DMS 273 (cell line): Measurements from ENCODE around the gene HOXA13.

Experiments used
- DNase-seq: peaks from one replicate; lab custom pipeline; 2025; ENCODE audit not compliant: unreplicated experiment; lab: John Stamatoyannopoulos, UW

HOXA13 gene

DNA sequence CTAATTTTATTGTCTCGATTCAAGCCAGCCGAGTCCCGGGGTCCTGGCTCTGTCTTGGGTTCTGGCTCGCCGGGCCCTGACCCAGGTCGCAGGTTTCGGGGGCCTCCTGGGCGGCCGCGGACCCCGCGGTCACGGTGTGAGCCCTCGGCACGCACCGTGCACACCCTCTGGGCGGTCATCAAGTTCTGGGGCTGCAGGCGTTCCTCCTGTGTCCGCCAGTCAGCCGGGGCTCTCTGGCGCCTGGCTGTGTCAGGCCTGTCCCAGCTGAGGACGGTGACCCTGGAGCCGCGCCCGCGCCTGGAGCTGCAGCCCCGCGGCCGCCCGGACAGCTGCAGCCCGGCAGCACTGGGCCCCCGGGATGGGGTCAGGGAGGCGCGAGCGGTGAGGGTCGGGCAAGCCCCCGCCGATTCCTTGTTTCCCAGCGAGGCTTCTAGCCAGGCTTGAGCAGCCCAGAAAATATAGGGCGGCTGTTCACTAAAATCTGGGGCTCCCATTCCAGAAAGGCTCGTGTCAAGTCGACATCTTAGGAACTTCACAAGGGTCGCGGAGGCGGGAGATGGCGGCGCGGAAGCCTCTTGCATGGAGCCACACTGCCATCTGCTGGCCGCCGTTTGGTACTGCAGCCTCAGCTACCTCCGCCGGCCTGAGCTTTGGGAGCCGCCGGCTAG is 39.2 kb downstream of the HOXA13 start:
- peak; percentile 96 for DNase-seq

DNA sequence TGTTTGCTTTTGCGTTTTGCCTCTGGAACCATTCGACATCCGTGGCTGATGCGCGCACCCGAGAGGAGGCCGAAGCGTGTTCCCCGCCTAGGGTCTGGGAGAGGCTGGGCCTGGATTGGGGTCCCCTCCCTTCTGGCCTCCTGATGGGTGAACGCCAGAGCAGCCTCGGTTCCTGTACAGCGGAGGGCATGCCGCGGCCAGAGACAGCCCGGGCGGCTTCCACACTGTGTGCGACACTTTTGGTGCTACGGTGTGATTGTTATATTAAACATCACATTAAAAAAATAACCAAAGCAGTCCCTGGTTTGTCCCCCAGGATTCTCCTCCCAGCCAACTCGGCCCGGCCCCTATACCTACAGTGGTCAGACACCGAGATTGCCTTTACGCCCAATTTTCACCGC is 39.7 kb downstream of the HOXA13 start:
- DNase-seq, result no peak

DNA sequence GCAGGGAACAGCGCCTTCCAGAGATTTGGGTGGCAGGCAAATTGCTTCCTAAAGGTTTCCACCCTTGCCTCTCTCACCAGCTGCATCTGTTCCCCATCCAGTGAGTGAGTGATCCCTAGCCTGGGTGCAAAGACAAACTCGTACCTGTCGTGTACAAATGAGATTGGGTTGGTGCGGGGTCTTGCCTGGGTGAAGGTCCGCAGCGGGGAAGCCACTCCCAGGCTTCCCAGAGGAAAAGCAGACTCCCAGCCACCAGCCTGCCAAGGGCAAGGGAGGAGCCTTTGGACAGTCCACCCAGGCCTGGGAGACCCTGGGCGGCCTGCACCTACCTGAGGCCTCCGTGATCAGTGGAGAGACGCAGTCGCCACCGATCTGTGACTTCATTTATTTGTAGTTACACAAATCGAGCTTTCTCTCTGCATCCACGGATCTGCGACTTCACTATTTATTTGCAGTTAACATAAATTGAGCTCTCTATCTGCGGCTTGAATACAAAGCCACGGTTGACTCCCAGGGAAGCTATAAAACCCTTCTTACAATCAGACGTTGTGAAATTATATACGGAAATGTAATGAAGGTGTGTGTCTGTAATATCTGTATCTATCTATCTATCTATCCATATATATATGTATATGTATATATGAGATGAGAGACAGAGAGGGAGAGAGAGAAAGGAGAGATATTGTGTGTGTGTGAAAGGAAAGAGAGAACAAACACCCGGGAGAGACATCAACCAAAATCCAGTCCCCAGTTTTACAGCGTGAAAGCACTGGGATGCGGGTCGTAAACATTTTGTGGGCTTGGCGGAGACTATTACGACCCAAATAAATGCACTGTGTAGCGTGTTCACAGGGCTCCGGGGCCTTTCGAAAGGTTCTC is 40.4 kb downstream of the HOXA13 start:
- no peak for DNase-seq

DNA sequence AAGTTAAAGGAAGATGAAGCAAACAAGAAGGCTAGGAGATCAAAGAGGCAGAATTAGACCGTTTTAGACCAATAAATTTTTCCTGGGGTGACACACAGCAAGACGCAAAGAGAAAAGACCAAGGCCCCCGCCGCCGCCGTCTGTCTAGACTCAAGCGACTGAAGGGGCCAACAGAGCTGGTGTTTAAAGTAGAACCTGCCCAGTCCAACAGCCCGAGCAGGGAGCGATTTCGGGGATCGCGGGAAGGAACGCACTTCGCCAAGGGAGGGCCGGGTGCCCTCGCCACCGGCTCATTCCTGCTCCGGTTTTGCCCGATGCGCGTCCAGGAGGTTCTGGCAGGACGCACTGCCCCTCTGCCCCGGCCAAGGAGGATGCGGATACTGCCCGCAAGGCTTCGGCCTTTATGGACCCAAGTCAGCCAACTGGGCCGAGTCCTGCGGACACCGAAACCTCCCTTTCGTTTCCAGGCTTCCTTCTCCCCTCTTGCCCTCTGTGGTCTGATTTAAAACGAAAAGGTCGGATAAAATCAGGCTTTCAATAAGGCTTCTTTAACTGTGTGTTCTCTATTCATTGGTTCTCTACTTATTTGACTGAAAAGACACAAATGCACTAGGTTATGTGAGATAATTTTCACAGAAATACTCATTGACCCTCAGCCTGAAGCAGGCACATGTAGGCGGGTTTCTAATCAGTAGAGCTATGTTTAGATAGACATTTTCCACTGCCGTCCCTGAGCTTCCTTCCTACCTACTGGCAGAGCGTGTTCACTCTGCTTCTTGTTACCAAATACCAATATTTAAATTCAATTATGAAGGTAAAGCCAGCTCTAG is 41.2 kb downstream of the HOXA13 start:
- no peak for DNase-seq

DNA sequence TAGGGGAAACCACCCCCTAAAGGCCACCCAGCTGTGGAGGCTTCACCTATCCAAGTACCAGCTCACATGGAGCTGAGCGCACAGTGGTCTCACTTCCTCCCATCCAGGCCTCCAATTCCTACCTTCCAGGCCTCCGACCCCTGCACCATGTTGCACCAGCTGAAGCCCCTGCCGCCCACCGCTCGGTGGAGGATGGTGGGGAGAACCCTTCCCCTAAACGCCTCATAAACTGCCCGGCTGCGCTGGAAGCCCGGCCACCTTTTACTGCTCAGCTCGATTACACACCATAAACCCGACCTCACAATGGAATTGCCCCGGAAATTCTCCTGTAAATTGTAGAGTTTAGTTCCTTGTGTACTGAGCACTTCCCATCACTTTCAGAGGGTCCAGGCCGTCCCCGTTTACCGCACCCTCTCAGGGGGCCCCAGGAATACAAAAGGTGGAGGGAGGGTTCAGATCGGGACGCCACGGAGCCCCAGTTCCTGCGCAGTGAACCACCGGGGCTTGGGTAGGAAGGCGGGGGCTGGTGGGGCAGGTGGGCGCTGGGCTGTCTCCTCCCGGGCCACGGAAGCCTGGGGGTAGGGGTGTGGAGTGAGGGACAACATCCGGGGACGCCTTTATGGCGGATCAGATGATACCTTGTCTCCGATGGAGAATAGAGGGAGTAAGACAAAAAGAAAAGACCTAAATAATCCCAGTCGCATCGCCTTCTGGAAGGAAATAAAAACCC is 42.0 kb downstream of the HOXA13 start:
- no peak for DNase-seq

DNA sequence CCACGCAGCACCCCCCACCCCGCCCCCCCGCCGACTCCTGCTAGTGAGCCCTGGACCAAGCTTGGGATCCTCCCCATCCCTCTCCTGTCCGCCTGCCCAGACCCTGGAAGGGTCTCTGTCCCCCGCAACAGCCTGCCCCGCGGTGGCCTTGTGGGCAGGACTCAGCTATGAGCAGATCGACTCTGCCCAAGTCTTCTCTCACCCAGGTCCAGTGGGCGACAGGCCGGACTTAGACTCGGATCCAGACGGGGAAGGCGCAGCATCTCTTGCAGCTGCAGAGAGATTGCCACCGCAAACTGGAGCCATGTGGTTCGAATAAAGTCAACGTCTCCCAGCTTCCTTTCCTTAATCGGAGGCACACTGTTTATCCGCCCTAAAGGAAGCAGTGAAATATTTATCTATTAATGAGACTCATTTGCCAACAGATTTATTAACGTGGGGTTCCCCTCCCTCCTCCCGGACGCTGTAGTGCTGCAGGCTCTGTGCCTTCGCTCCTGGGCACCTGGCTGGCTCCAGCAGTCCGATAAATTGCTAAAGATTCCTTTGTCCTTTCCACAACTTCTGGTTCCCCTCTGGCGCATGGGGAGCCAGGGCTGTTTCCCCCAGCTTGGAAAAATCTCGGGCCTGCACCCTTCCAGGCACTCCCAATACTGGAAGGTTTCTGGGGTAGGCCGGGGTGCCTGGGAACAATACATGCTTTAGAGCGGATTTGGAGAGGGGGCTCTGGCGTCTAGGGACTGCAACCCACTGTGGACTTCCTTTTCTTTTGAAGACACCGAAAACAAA is 42.8 kb downstream of the HOXA13 start:
- DNase-seq, result peak; percentile 66

DNA sequence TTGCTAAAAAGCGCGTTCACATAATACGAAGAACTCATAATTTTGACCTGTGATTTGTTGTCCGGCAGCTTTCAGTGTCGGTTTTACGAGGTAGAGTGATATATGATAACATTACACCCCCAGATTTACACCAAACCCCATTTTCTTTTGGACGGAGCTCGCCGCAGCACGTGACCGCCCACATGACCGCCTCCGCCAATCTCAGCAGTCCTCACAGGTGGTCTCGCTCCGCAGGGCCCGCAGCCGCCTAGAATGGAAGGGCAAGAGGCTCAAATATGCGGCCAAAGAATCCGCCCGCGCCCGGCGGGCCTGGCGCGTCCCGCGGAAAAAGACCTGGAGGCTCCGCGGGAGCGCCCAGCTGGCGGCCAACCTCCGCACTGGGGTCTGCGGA is 43.4 kb downstream of the HOXA13 start, which contains the start of gene HOXA7:
TSS of gene HOXA7 (minus strand) at position 168 of the 391 bp plus-strand sequence. CDS start at position 38, 130 bp downstream.
- peak; percentile 95 for DNase-seq

DNA sequence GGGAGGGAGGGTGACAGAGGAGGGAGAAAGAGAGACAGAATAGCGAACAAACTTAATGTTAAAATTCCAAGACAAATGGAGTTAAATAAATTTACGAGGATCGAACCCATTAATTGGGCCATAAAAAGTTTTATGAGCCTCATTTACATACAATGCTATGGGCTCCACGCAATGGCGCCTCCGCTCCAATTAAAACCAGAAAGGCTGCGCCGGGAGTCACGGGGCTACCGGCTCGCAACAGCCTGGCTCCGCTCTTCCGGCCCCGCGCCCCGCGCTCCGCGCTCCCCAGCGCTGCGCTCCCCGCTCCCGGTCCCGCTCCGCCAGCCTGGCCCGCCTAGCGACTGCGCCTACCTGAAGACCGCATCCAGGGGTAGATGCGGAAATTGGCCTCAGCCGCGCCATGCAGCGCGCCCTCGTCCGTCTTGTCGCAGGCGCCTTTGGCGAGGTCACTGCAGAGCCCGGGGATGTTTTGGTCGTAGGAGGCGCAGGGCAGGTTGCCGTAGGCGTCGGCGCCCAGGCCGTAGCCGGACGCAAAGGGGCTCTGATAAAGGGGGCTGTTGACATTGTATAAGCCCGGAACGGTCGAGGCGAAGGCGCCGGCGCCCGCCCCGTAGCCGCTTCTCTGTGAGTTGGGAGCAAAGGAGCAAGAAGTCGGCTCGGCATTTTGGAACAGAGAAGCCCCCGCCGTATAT is 43.9 kb downstream of the HOXA13 start:
- peak; percentile 84 for DNase-seq

DNA sequence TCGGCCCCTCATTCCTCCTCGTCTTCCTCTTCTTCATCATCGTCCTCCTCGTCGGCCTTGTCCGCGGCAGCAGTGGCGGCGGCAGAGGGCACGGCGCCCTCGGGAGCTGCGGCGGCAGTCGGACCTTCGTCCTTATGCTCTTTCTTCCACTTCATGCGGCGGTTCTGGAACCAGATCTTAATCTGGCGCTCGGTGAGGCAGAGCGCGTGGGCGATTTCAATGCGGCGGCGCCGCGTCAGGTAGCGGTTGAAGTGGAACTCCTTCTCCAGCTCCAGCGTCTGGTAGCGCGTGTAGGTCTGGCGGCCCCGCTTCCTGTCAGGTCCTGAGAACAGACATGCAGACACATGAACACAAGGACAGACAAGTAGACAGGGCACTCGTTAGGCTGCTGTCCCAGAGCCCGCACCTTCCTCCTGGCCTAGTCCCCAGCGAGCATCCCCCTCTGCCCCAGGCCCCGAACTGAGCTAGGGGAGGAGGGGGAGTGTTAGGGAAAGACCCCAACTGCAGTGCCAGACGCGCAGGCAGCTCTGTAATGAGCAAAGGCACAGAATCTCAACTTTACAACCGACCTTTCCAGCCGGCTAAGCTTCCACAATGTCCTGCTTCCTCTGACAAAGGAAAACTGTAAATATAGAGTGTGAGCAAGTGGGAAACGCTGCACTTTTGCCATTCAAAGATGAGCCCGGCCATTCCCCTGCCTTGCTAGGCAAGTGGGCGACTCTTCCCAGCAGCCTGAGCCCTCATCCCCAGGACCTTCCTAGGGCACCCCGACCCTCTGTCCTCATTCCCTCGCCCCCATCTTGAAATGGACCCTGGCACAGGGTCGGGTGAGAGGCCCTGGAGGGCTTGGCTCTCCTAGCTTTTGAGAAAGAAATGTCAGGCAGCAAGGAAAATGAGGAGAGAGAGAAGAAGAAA is 44.7 kb downstream of the HOXA13 start:
- DNase-seq, result peak; percentile 51

DNA sequence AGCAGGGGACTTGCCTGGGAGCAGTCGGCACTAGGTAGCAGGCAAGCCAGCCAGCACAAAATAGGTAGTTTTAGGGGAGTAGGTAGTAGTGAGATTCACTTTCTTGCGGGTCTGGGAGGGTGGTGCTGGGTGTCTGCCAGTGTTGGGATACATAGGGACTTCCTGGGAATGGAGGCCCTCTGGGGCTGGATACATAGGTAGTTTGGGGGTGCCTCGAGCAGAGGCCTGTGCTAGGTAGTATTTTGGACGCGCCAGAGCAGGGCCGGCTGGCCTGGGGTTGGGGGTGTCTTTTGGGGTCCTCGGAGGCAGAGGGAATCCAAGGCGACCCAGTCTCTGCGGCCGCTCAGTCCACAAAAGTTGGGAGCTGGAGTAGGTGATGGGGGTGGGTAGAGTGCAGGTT is 45.5 kb downstream of the HOXA13 start:
- DNase-seq, result no peak

DNA sequence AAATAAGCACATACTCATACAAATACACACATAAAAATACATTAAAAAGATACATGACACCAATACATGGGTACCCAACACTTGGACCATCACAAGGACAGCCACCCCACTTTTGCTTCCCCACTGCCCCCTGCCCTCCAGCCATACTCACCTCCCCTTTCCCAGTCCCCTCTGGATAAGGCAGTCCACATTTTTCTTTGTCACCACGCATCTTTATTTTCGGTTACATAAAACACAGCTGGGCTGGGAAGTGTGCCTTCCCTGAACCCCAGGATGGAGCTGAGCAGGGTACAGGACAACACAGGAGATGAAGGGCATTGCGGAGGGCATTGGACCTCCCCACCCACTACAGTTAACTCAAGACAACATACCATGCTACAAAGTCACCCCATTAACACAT is 46.4 kb downstream of the HOXA13 start:
- no peak for DNase-seq

DNA sequence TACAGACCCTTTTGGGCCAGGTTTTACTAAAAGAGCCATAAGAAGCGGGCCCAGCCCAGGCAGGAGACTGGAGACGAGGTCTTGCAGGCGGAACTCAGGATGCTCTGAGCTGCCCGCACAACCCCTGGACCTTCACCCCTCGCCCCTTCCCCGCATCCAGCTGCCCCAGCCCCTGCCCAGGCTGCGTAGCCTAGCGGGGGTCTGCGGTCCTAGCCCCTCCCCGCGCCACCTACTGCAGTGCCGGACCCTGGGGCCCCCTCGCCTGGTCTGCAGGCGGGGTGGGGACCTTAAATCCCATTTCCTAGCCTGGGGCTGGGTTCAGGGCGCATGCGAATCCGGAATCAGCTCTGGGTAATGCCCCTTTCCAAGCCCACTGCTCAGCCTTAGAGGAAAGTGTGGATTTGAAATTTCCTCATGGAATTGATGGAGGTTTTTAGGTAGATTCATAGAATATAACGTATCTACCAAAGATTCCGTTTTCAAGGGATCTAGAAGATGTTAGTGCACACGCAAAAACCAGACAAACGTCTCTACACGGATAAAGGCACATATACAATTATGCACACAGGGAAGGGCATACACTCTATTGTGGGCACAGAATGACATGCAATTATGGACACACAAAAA is 47.0 kb downstream of the HOXA13 start:
- DNase-seq, result no peak

DNA sequence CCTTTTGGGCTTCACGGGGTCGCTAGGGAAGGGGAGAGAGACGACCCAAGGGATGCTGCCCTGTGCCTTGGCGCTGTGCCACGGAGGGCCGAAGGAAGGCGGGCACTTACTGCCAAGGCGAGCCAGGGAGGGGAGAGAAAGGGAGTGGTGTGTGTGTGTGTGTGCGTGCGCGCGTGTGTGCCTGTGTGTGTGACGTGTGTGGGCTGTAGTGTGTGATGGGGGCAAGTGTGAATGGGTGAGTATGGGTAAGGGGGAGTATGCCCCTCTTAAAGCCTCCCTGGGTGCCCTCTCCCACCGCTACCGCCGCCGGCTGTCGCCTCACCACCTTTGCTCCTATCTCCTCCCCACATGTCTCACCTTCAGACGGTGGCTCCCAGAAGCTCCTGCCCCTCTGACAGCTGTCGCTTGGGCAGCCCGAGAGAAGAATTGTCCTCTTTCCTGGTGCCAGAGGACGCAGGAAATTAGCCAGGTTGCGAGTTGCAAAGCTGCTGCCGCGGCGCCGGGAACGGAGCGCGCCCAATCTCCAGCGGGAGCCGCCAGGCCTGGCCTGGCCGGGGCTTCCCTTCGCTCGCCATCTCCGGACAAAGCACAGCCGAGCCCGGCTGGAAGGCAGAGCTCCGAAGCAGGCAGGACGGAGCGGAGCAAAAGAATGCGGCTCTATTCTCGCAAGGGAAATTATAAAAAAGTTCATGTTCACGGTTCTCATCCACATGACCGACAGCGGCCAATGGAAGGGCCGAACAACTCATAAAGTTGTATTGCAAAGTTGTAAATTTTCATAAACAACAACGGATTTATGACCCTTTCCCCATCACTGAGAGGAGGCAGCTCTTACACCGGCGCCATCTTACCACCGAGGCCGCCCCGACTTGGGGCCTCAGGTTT is 47.7 kb downstream of the HOXA13 start, which contains the start of gene HOXA3:
TSS of gene HOXA3 (minus strand) at position 653 of the 885 bp plus-strand sequence. CDS start 41,943 bp downstream, outside the sequence.
- DNase-seq, result no peak

DNA sequence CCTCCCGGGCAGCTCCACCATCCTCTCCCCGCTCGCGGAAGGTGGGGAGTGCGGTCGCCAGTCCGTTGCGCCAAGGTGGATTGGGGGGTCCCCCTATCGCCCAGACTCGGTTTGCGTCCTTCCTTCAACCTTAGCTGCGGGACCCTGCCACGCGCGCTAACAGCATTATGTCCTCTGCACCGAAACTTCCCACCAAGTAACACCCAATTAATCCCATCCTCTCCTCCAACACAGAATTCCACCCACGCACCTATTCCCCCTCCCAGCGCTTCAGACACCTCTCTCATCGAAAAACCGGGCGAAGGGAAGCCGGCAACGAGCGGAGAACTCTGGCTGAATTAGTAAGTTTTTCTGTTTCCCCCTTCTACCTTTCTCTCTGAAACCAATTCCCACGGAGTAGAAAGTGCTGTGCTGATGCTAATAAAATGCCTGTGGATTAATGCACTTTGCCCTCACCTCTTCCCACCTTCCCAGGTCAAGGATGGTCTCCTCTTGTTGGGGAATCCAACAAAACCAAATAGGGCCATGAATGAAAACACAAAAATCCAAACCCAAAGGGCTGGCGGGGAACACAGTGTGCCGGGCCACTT is 48.5 kb downstream of the HOXA13 start:
- peak; percentile 41 for DNase-seq

DNA sequence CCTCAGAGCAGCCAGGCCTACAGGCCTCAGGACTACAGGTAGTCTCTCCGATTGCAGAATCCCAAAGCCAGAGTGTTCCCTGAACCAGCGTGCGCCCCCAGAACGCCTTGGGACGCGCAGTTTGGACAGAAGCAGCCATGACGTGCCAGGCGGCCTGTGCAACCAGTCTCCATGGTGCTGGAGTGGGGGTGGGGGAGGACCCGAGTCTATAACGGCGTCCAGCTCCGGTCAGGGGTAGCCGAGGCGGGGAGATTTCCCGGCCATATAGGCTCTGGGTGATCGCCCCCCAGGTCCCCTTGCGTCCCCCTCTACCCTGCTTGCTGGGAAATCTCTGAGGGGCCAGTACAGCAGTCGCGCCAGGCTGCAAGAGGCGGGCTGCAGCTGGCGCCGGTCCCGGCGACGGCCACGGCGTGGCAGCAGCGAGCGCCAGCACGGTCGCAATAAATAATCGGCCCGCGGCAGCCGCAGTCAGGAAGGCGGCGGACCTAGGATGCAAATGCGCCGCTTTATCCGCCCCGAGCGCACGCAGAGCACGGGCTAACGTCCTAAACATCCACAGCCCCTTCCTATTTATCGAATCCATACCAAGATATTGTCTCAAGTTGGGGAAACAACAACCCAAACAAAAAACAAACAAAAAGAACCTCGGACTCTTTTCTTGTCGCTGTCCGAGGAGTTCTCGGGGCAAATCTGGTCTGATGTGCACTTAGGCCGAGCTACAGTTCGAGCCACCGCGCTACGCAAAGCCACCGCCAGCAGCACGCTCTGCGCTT is 49.1 kb downstream of the HOXA13 start:
- DNase-seq, result peak; percentile 91
